Umbilical cord (tissue), 2 donors: ENCODE results near the gene VKORC1. TPM values are rescaled to one million over a fixed set of nuclear protein-coding genes. Genes with fewer than 3 reads are reported as not detected.
A peak's percentile ranks its signal among the peaks of the same experiment; 100 is the strongest.
"Not testable (repeated sequence)": the region's sequence is repeated elsewhere in the genome, so short reads cannot be mapped to it uniquely, and the experiment has no call there.

Experiments used
- DNase-seq: peaks from one replicate; pipeline ENCODE4 v3.0.0-alpha.2; 2015; ENCODE audit warnings: low spot score
- total RNA-seq: library from RNA; depleted of rRNA; stranded (reverse); fragments of >200 nt; gene quantifications from one replicate; pipeline ENCODE4 v1.2.3, GENCODE V29; 2014; ENCODE audit warnings: low replicate concordance; ENCODE audit not compliant: insufficient read depth

Gene VKORC1
- total RNA-seq, 1 donor from 2014 or later: 112 TPM

- no peak for DNase-seq
Observed at GRCh38 chr16:31107465-31107867, 12.9 kb upstream of the VKORC1 start.

DNA sequence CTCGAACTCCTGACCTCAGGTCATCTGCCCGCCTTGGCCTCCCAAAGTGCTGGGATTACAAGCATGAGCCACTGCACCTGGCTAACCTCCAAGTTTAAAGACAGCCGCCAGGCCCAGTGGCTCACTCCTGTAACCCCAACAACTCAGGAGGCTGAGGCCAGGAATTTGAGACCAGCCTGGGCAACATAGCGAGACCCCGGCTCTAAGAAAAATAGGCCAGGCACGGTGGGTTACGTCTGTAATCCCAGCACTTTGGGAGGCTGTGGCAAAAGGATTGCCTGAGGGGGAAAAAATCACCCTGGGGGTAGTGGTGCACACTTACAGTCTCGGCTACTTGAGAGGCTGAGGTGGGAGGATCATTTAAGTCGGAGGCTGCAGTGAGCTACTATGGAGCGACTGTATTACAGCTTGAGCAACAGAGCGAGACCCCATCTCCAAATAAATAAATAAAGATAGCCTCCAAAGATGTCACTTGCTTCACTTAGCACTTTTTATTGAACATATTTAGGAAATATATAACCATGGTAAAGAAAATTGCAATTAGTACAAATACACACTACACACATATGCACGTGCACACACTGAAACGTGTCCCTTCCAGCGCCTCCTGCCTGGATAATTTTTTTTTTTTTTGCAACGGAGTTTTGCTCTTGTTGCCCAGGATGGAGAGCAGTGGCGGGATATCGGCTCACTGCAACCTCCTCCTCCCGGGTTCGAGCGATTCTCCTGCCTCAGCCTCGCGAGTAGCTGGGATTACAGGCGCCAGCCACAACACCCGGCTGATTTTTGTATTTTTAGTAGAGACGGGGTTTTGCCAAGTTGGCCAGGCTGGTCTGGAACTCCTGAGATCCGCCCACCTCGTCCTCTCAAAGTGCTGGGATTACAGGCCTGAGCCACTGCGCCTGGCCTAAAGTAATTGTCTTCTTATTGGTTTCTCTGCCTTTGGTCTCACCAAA, 12.2 kb upstream of the VKORC1 start:
- no peak for DNase-seq

GRCh38 chr16:31105677-31106213, 11.1 kb upstream of the VKORC1 start:
- DNase-seq: peak; percentile 70

DNA sequence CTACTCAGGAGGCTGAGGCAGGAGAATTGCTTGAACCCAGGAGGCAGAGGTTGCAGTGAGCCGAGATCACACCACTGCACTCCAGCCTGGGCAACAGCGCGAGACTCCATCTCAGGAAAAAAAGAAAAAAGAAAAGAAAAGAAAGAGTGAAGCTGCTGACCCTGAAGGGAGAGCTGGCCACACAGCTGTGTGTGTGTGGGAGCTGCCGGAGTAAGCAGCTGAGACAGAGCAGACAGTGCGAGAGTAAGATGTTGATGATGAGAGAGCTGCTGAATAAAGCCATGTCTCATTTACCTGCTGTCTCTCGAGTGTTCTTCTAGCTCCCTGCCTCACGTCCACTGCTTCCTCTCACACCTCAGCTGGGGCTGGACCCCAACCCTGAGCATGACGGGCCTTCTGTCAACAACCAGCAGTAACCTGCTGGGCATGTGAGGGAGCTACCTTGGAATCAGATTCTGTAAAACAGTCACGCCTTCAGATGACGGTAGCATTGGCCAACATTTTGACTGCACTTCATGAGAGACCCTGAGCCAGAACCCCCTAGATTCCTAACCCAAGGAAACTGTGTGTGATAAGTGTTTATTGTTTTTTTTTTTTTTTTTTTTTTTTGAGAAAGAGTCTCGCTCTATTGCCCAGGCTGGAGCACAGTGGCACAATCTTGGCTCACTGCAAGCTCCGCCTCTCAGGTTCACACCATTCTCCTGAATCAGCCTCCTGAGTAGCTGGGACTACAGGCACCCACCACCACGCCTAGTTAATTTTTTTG, 6.5 kb upstream of the VKORC1 start:
- not testable (repeated sequence) for DNase-seq

DNA sequence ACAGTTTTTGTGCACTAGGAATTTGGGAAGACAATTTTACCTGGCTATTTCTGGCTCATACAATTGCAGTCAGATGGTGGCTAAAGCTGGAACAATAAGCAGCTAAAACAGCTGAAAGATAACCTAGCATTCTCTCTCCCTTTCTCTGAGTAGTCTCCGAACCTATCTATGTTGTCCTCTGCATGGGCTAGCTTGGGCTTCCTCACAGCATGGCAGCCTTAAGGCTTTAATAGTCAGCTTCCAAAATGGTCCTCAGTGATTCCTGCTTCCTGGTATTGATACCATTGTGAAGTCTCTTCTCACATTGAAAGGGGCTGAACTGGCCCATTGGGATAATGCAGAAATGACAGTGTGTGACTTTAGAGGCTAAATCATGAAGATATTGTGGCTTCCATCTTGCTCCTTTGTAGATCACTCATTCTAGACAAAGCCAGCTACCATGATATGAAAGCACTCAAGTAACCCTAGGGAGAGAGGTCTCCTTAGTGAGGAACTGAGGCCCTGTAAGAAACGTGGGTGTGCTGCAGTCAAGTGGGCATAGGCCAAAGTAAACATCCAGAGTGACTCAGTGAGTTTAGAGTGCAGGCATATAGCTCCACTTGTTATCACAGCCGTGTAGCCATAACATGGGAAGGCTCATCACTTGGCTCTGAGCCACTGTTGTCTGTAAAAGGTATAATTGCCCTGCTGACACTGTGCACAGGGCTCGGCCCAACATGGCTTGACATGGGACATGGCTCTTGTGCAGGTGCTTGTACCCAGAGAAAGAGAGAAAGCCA, 5.5 kb upstream of the VKORC1 start:
- DNase-seq: no peak

DNA sequence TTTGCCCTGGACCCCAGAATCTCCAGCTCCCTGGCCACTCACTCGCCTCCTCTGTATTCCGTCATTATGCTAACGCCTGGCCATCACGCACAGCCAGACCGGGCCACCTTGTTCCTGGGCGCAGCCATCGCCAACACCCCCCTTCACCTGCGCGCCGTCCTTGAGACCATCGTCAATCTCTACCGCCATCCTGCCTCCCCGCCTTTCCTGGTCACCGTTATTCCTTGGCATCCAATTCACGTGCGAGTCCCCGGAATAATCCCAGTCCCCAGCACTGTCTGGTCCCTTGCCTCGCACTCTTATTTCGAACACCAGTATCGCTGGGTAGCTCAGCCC, 541 bp downstream of the VKORC1 start:
- no peak for DNase-seq

DNA sequence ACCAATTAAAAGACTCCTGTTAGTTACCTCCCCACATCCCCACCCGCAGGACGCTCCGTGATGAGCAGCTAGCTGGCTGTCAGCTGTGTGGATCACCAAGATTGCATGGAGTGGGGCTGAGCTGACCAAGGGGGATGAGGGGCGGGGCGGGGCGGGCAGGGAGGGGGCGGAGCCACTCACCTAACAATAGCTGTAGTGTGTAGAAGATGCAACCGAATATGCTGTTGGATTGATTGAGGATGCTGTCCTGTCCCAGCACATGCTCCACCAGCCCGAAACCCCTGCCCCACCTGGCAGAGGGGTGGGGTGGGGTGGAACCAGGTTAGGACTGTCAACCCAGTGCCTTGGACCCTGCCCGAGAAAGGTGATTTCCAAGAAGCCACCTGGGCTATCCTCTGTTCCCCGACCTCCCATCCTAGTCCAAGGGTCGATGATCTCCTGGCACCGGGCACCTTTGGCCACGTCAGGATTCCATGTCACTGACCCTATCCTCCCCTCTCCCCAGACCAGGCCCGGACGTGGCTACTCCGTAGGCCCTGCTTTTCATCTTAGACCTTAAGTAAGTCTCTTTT, 1.4 kb downstream of the VKORC1 start:
- no peak for DNase-seq

DNA sequence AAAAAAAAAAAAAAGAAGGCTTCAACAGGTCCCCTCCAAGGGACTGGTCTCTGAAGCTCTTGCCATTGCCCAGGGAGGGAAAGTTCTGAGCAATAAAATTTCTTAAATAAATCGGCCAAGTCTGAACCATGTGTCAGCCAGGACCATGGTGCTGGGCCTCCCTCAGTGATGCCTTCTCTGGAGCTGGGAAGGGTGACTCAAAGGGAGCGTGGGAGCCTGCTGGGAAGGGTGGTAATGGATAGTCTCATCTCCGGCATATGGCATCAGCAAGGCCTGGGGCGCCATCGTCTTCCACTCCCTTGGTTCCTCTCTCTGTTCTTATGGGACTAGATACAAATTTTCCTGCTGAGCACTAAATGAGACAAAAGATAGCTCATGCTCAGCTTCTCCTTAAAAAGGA, 2.3 kb downstream of the VKORC1 start:
- DNase-seq: no peak

DNA sequence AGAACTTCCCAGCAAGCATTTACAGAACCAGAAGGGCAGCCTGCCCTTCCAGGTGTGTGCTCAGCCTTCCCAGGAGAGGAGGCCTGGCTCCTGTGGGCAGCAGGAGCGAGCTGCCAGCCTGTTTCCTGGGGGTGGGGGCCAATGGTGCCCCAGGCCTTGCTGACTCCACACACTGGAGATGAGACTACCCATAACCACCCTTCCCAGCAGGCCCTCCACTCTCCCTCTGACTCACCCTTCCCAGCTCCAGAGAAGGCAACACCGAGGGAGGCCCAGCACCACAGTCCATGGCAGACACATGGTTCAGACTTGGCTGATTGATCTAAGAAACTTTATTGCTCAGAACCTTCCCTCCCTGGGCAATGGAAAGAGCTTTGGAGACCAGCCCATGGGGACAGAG, 4.1 kb downstream of the VKORC1 start:
- DNase-seq: no peak

DNA sequence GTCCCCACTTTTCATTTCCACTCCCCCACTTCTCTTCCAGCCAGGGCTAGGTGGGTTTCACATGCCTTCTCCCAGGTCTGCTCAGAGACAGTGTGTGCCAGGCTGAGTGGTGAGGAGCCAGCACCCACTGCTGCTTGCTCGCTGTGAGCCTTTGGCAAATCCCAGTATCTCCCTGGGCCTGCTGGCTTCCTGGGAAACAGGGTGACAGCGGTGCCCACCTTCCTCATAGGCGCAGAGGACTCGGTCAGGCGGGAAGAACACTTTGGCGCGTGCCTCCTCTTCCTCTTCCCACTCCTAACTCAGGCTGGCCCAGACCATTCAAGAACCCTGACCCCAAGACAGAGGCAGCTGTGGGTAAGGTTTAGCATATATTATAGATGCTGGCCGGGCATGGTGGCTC, 5.4 kb downstream of the VKORC1 start:
- DNase-seq: no peak

DNA sequence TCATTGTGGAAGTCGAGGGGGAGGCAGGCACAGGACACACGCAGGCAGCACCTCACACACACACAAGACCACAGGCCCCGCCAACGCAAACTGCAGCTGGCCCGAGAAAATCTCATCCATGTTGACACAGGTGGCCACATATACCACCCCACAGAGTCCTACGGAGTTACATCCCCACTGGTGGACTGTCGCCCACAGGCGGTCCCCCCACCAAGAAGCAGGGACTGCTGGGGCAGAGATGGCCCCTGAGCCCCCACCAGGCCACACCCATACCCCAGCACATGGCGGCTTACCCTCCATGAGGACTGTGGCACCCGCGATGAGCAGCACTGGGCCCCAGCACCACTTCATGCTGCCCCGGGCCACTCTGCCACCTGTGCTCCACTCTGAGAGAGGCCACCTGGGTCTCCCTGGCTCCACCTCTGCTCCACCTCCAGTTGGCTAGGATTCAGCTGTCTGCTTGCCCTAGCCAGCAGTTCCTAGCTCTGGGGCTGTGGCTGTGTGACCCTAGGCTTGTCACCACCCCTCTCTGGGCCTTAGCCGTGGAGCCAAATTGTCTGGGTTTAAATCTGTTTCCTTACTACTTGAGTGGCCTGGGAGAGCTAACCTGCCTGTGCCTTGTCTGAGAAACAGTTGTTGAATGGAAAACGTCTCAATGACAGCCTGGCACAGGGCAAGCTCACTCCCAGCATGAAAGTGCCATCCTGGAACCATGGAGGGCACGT, 6.0 kb downstream of the VKORC1 start, which contains the start of gene PRSS53:
PRSS53 (minus strand) TSS at position 485 of the 725 bp plus-strand sequence; CDS start at position 351, 134 bp downstream.
- no peak for DNase-seq

DNA sequence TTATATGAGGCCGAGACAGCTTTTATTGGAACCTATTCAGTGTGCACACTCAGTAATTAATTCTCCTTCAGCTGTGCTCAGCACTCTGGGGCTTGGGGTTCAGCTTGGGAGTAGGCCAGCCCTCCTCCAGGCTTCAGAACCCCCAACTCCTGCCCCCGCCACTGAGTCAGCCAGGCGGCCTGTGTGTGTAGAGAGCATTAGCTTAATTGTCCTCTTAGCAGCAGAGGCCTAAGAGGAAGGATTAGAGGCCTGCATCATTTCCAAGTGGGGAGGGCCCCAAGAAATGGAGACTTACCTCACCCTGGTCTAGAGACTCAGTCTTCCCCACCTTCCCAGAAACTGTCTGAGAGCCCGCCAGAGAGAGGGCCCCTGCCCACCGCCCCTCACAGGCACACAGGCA, 6.6 kb downstream of the VKORC1 start:
- no peak for DNase-seq

- no peak for DNase-seq
Observed at GRCh38 chr16:31087481-31087880, 7.1 kb downstream of the VKORC1 start.

GRCh38 chr16:31086629-31086906, 8.0 kb downstream of the VKORC1 start:
- no peak for DNase-seq

DNA sequence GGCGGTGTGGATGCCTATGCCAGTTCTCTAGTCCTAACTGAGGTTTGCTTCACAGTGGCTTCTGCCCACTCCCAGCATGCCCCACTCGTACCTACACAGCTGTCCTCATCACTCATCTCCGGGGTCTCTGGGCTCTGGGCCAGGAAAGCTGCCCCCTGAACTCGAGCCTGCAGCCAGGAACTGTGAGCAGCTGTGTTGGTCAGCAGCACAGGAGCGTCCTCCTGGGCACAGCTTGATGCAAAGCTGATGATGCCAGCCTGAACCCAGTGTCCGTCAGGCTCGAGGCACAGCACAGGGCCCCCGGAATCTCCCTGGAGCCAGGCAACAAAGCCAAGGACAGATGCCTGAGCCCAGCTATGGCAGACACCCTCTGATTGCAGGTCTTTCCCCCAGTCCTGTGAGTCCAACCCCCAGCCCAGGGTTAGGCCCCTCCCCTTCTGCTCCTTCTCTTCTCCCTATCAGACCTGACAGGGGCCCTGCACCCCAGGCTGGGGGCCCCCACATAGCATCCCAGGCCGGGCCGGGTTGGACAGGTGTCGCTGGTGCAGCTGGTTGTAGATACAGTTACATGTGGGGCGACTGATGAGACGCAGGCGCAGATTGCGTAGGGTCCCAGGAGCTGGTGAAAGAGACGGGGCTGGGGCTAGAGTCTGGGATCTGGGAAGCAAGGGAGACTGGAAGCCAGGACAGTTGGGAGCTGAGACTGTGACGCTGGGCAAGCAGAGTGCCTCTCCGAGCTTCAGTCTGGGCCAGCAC, 8.5 kb downstream of the VKORC1 start:
- no peak for DNase-seq

GRCh38 chr16:31085411-31085810, 9.2 kb downstream of the VKORC1 start:
- no peak for DNase-seq

- DNase-seq: no peak
Observed at GRCh38 chr16:31084584-31085302, 9.9 kb downstream of the VKORC1 start.

GRCh38 chr16:31083981-31084380, 10.6 kb downstream of the VKORC1 start:
- no peak for DNase-seq

DNA sequence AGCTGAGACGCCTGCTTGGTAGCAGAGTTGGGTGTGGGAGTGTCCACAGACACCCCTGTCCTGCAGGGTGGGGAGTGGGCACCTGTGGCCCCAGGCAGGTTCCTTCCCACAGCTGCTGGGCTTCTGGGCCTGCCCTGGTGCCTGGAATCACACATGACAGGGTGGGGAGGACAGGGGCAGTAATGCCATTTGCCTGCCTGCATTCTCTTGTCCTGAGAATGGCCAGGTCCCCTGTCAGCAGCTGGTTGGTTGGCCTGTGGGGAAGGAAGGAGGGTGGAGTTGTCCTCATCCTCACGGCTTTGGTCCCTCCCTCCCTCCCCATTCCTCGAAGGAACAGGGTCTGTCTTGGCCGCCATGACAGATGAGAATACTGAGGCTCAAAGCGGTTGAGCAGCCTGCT, 11.0 kb downstream of the VKORC1 start:
- no peak for DNase-seq
